Measurements from ENCODE around the gene ZNF625. TPM values are rescaled to one million over a fixed set of nuclear protein-coding genes. Genes with fewer than 3 reads are reported as not detected.

ZNF625 gene
- polyA plus RNA-seq (2012; ENCODE audit: insufficient read depth, insufficient read length, low read depth): 2.2 TPM

DNA sequence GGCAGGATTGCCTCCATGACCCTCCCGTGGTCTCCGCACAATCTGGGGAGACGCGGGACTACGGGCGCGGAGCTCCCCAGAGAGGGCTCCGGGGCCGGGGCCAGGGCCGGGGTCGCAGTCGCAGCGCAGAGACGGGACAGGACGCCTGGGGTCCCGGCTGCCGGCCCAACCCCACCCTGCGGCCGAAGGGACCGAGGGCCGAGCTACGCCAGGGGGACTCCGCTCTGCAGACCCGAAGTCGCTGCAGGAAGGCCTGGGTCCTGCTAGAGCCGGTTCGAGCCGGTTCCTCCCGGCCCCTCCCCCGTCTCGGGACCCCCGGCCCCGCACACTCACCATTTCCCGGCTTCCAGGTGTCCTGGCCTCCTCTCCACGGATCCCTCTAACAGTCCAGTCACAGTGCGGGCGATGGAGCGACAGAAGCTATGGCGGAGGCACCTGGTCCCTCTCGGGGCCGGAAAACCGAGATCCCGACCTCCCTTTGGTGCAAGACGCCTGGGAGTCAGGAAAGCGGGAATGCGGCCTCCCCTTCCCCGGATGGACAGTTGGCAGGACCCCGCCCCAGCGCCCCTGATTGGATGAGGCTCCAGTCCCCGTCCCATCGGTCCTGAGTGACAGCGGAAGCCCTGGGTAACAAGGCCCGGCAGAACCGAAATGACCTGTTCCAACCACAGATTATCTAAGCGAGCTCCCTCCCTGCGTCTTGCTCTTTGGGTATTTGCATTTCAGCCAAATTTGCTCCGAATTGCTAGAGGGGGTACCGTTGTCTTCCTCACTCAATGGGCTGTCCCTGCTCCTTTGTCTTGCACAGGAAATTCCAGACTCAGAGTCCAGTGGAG lies at the start of gene ZNF625:
Gene ZNF625, minus strand, starts transcription at position 512 of the 836 bp plus-strand sequence. Its CDS starts 176 bp downstream, at position 336.
- TF ChIP-seq, protein P1, sequence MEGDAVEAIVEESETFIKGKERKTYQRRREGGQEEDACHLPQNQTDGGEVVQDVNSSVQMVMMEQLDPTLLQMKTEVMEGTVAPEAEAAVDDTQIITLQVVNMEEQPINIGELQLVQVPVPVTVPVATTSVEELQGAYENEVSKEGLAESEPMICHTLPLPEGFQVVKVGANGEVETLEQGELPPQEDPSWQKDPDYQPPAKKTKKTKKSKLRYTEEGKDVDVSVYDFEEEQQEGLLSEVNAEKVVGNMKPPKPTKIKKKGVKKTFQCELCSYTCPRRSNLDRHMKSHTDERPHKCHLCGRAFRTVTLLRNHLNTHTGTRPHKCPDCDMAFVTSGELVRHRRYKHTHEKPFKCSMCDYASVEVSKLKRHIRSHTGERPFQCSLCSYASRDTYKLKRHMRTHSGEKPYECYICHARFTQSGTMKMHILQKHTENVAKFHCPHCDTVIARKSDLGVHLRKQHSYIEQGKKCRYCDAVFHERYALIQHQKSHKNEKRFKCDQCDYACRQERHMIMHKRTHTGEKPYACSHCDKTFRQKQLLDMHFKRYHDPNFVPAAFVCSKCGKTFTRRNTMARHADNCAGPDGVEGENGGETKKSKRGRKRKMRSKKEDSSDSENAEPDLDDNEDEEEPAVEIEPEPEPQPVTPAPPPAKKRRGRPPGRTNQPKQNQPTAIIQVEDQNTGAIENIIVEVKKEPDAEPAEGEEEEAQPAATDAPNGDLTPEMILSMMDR (IDR thresholded peaks at IDR 0.05; ENCODE audit: low read depth, low read length): no peak
- DNase-seq: peak; percentile 95
- Histone ChIP-seq H3K9me3 (no peaks in the 10 kb centered on the region), H3K27me3 (no peaks in the 10 kb centered on the region), H3K4me3 (ENCODE audit: low read depth, low read length) (peak within 1 kb of the TSS; percentile 90), H3K4me1 (no peaks in the 10 kb centered on the region; the same call in 1 of the 2 replicates), H3K36me3 (peaks cover 23% of the 10 kb centered on the region)

- Histone ChIP-seq H3K36me3 (no peaks in the 10 kb centered on the region), H3K4me1 (no peaks in the 10 kb centered on the region), H3K4me3 (ENCODE audit: low read depth, low read length) (no peak overlapping the region), H3K27me3 (no peaks in the 10 kb centered on the region), H3K9me3 (no peaks in the 10 kb centered on the region)
- DNase-seq: no peak
- TF ChIP-seq, protein P1 (IDR thresholded peaks at IDR 0.05; ENCODE audit: low read depth, low read length): no peak
These were observed 48.8 kb upstream of the ZNF625 start for GRCh38 chr19:12205296-12205695.

GRCh38 chr19:12202250-12202649 lies 45.7 kb upstream of the ZNF625 start:
- no peaks in the 10 kb centered on the region for H3K27me3 ChIP-seq
- TF ChIP-seq, protein P1 (IDR thresholded peaks at IDR 0.05; ENCODE audit: low read depth, low read length): peak; percentile 36
- no peak overlapping the region for H3K4me3 ChIP-seq (ENCODE audit: low read depth, low read length)
- no peaks in the 10 kb centered on the region for H3K36me3 ChIP-seq
- no peaks in the 10 kb centered on the region for H3K9me3 ChIP-seq
- H3K4me1 ChIP-seq: no peaks in the 10 kb centered on the region
- no peak for DNase-seq

DNA sequence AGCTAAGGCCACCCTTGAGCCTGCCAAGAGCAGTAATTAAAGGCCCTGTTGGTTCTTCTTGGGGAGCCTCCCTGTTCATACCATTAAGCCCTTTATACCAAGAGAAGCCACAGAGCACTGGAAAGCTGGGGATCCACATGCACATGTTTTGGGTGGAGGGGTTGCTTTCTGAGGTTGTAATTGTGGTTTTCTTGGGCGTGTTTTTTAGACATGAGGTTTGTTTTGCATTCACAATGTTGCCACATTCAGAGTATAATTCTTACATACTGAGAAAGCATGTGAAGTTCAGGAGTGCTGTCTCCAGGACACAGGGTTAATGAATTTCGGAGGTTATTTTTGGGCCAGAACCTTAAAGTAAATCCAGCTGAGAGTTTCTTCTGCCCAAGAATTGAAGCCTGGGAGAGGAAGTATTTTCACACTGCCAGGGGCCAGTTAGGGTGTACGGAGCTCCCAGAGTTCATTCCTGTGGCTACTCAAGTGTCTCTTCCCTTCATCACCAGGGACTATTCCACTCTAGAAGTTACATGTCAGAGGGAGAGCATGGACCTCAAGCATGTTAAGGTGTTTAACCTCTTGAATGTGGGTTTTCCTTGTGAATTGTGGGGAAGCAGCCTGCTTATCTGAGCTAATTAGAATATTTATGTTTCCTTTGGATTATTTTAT lies 43.4 kb upstream of the ZNF625 start:
- no peaks in the 10 kb centered on the region for H3K9me3 ChIP-seq
- TF ChIP-seq, protein P1 (IDR thresholded peaks at IDR 0.05; ENCODE audit: low read depth, low read length): no peak
- no peaks in the 10 kb centered on the region for H3K4me1 ChIP-seq
- H3K36me3 ChIP-seq: no peaks in the 10 kb centered on the region
- H3K27me3 ChIP-seq: no peaks in the 10 kb centered on the region; the same call in 1 of the 2 replicates
- no peak overlapping the region for H3K4me3 ChIP-seq (ENCODE audit: low read depth, low read length)
- DNase-seq: no peak

DNA sequence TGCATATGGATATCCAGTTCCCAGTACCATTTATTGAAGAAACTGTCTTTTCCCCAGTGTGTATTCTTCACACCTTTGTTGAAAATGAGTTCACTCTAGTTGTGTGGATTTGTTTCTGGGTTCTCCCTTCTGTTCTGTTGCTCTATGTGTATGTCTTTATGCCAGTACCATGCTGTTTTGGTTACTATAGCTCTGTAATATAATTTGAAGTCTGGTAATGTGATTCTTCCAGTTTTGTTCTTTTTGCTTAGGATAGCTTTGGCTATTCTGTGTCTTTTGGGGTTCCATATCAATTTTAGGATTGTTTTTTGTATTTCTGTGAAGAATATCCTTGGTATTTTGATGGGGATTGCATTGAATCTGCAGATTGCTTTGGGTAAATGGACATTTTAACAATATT lies 41.6 kb upstream of the ZNF625 start:
- Histone ChIP-seq H3K4me3 (ENCODE audit: low read depth, low read length) (no peak overlapping the region), H3K4me1 (no peaks in the 10 kb centered on the region), H3K9me3 (peaks cover 5% of the 10 kb centered on the region), H3K36me3 (no peaks in the 10 kb centered on the region), H3K27me3 (no peaks in the 10 kb centered on the region; the same call in none of the 2 replicates)
- no peak for DNase-seq
- TF ChIP-seq, protein P1 (IDR thresholded peaks at IDR 0.05; ENCODE audit: low read depth, low read length): no peak

All from BE2C (cell line).